Uterus (tissue), 2 donors: ENCODE data around the gene TTC1.

ENCODE experiments used
- CTCF ChIP-seq, 4 experiments: fragments of 200-600 bp in 2 of 4; fragments of 450-650 bp in 2 of 4; sonication (generic) in 2 of 4; IDR thresholded peaks; one replicate each; pipeline ENCODE4 v1.5.1; 2016 to 2019; ENCODE audit warnings: antibody characterized with exemption in 4 of 4, mild to moderate bottlenecking in 2 of 4, moderate library complexity in 1 of 4
- POLR2A ChIP-seq, 2 donors: fragments of 450-650 bp; IDR thresholded peaks; one replicate each; pipeline ENCODE4 v1.6.1; 2016; ENCODE audit warnings: antibody characterized with exemption in 2 of 2, mild to moderate bottlenecking in 1 of 2, moderate library complexity in 1 of 2

DNA sequence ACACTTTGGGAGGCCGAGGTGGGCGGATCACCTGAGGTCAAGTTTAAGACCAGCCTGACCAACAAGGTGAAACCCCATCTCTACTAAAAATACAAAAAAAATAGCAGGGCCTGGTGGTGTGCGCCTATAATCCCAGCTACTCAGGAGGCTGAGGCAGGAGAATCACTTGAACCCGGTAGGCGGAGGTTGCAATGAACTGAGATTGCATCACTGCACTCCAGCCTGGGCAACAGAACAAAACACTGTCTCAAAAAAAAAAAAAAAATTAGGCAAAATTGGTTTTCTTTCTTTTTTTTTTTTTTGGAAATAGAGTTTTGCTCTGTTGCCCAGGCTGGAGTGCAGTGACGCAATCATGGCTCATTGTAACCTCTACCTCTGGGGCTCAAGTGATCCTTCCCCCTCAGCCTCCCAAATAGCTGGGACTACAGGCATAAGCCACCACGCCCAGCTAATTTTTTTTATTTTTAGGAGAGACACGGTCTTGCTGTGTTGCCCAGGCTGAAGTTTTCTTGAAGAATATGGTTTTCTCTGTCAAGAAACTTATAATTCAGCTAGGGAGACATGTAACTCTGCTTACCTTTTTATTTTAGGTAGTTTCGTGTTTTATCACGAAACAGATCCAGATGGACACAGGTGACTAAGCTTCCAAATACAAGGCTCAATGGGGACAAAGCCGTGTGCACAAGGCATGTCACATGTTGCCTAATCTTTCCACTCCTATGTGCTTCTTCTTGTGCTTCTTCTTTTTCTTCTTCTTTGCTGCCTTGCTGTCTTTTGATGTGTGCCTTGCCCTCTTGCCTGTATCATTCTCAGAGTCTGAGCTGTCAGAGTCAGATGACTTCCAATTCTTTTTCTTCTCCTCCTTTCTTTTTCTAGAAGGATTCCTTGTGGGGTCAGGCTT lies 14.3 kb downstream of the TTC1 start:
- TF ChIP-seq POLR2A (IDR thresholded peaks at IDR 0.05): no peak
- TF ChIP-seq CTCF (IDR thresholded peaks at IDR 0.05): no peak
